EH (cell line): Measurements from ENCODE around the gene KNDC1.

Experiments used
- DNase-seq: peaks from one replicate; pipeline ENCODE4 v3.0.0-alpha.2; 2015; ENCODE audit warnings: low read depth

The KNDC1 gene

DNA sequence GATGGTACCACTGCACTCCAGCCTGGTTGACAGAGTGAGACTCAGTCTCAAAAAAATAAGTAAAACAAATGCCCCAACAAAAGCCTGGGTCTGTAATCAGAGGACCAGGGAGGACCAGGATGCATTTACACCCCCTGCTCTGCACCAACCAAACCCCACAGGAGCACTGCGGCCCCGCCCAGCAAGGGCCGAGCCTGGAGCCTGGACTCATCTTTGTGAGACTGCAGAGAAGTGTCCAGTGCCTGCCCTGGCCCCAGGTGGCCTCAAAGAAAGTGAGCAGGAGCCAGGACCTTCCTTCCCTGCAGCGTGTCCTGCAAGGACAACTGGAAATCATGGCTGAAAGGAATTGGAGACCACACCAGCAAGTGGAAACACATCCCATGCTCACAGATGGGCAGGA, 31.6 kb downstream of the KNDC1 start:
- DNase-seq: no peak

DNA sequence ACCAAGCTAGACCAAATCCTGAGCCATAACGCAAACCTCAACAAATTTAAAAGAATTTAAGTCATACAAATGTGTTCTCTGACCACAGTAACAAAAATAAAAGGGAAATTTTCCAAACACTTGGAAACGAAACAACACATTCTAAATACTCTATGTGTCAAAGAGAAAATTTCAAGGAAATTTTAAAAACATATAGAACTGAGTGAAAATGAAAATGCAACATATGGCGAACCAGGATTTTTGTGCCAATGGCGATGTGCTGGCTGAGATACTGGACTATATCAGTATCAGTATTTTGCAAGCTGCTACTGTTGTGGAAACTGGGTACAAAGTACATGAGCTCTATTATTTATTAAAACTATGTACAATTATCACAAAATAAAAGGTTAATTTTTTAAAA, 34.1 kb downstream of the KNDC1 start:
- DNase-seq: no peak

- no peak for DNase-seq
These were observed 35.1 kb downstream of the KNDC1 start for GRCh38 chr10:133195096-133195495.

DNA sequence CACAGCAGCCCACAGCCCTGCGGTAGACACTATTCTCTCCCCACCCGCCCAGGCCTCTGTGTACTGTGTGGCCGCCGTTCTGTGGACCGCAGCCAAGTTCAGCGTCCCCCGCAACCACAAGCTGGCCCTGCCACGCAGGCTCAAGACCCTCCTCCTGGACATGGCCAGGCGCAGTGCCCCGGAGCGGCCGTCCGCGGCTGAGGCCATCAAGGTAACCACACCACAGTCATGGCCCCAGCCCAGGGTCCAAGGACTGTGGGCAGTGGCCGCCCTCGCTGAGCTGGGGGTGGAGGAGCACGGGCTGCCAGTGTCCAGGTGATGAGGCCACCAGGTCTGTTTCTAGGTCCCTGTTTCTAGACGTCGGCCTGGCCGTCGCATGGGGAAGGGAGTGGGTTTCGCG, 35.6 kb downstream of the KNDC1 start:
- DNase-seq: no peak

DNA sequence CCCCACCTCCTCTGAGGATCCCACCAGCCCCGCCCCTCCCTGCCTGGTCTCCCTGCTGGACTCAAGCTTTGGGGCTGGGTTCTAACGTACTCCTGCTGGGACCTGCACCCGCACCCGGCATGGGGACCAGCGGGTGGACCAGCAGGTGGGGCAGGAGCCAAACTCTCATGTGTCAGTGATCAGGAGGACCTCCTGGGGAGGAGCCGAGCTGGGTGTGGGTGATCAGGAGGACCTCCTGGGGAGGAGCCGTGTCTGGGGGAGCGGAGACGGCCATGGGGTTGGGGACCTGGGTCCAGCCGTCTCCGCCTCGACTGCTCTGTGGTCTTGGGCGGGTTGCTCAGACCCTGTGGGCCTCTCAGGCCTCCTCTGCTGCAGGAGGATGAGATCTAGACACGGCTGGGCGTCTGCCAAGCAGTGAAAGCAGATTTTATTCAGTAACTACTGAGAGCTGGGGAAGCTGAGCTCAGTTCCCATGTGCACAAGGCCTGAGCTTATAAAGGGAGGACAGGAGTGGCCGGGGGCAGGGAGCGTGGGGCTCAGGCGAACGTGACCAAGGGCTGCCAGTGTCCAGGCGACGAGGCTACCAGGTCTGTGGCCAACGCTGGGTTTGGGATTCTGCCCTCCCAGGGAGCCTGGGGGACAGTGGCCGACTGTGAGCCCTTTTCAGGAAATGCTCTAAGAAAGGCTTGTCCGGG, 36.3 kb downstream of the KNDC1 start:
- DNase-seq: no peak

GRCh38 chr10:133196936-133197758, 37.1 kb downstream of the KNDC1 start:
- DNase-seq: no peak

- DNase-seq: no peak
These were observed 37.8 kb downstream of the KNDC1 start for GRCh38 chr10:133197786-133198185.

DNA sequence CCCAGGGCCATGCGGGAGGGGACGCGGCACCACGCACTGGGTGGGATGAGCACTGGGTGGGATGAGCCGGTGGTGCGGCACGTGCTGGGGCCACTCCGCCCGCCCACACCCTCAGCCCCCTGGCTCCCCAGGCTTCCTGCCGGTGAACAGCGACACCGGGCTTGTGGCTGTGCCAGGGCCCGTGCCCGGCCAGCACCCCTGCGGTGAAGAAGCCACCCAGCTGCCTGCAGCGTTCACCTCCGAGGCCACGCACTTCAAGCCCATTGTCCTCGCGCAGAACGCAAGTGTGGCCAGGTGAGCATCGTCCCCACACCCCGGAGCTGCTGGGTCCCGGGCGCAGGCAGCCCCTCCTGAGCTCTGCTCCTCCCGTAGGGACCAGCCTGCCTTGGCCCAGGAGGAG, 38.2 kb downstream of the KNDC1 start:
- no peak for DNase-seq

GRCh38 chr10:133198621-133199487, 38.8 kb downstream of the KNDC1 start:
- DNase-seq: no peak

DNA sequence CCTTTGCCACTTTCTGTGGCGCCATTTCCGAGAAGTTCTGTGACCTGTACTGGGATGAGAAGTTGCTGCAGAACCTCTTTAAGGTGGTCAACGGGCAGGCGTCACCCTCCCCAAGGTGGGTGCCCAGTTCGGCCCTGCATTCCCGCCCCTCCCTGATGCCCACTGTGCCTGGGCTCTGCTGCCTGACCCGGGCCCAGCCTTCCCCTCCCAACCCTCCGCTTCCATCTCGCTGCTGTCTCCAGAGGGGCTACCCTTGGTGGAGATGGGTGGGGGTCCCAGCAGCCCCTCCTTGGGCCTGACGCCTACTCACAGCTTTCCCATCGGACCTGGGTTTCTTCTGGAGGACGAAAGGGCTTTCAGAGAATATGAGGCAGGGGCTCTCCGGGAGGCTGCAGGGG, 39.5 kb downstream of the KNDC1 start:
- DNase-seq: no peak

GRCh38 chr10:133199992-133200611, 40.1 kb downstream of the KNDC1 start:
- DNase-seq: no peak

- DNase-seq: no peak
These were observed 40.6 kb downstream of the KNDC1 start for GRCh38 chr10:133200621-133201031.

DNA sequence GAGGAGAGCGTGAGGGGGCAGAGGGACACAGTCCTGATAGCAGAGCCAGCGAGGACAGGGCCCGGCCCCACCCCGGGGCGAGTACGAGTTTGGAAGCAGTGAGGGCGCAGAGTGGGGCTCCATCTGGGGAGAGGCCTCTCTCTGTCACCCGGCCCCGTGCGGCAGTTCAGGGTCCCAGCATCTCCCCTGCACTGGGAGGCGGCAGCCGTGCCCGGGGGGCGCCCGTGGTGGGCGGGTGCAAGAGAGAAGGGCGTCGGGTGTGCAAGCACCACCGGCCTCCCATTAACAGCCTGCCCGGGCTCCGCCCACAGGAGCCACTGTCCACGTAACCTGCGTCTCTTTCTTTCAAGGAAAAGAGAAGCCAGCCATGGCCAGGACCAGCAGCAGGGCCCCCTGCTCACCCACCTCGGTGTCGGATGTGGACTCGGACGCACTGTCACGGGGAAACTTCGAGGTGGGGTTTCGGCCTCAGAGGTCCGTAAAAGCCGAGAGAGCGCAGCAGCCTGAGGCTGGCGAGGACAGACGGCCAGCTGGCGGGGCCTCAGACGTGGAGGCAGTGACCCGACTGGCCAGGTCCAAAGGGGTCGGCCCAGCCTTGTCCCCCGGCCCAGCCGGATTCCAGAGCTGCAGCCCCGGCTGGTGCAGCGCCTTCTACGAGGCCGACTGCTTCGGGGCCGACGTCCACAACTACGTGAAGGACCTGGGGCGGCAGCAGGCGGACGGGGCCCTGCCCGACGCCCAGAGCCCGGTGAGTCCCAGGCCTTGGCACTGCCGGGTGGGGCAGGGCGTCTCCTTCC, 41.3 kb downstream of the KNDC1 start:
- no peak for DNase-seq

GRCh38 chr10:133201948-133202725, 42.1 kb downstream of the KNDC1 start:
- DNase-seq: no peak

DNA sequence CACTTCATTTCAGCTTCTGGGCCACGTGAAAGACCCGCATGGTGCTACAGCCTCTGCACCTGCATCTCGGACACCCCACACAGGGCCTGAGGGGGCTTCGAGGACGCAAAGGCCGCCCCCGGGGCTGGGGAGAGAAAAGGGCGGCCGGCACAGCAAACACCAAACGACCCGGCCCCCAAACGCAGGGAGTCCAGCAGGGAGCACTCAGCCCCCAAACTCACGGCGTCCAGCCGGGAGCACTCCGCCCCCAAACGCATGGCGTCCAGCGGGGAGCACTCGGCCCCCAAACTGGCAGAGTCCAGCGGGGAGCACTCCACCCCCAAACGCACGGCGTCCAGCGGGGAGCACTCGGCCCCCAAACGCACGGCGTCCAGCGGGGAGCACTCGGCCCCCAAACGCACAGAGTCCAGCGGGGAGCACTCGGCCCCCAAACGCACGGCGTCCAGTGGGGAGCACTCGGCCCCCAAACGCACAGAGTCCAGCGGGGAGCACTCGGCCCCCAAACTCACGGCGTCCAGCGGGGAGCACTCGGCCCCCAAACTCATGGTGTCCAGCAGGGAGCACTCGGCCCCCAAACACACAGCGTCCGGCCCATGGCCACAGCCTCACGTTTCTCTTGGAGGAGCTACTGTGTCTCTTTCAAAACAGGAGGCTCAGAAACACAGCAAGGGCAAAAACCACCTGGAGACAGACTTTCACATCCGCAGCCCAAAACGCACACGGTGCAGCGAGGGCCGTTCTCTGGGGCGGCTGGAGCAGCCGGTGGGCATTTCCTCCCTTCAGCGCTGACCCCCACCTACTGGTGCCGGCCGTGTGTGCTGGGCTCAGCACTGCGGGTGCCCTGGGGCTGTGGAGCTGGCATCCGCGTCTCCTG, 43.0 kb downstream of the KNDC1 start:
- no peak for DNase-seq

GRCh38 chr10:133203652-133204195, 43.7 kb downstream of the KNDC1 start:
- DNase-seq: no peak

DNA sequence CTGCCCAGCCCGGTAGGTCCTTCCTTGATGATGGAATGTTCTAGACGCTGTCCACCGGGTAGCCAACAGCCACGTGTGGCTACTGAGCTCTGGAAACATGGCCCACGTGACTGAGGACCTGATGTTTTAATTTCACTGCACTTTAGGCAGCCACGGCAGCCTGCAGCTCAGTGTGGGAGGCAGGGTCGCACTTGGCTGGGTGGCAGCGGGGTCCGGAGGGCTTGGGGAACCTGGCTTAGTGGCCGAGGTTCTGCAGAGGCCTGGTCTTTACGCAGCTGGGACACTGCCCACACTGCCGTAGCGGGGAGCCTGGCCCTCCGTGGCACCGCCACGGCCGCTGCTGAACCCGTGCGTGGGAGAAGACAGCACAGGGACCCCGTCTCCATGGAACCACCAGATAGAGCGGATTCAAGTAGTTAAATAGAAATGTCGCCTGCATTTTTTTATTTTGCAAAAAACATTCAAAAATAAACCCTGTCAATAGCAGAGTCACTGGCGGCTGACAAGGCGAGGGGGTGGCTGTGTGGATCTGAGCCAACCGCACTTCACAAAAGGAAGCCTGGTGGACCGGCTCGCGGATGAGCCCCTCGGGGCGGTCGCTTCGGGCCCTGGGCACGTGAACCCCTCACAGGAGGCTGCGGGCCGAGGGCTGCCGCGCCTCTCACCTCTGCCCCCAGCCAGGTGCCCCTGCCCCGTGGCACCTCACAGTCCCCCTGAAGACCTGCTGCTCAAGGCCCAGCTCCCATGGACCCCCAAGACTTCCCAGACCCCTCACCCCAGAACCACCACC, 44.4 kb downstream of the KNDC1 start:
- DNase-seq: no peak

GRCh38 chr10:133205146-133205545, 45.1 kb downstream of the KNDC1 start:
- DNase-seq: no peak
